Muscle of leg (tissue), 11 donors: Measurements from ENCODE around the gene HNRNPF. TPM values are rescaled to one million over a fixed set of nuclear protein-coding genes. Genes with fewer than 3 reads are reported as not detected.
"Not testable (repeated sequence)": the region's sequence is repeated elsewhere in the genome, so short reads cannot be mapped to it uniquely, and the experiment has no call there.

Experiments used
- DNase-seq: peaks from one replicate; pipeline ENCODE4 v3.0.0; 2013
- H3K27ac ChIP-seq: one replicate; pipeline ENCODE4 v1.5.1; 2013; ENCODE audit warnings: mild to moderate bottlenecking, low read length, control low read depth
- H3K27me3 ChIP-seq: one replicate; pipeline ENCODE4 v1.6.1; 2013; ENCODE audit warnings: low read length; ENCODE audit not compliant: control insufficient read depth, insufficient read depth
- H3K36me3 ChIP-seq: one replicate; pipeline ENCODE4 v1.6.1; 2013; ENCODE audit warnings: low read length; ENCODE audit not compliant: control insufficient read depth, insufficient read depth
- H3K4me1 ChIP-seq: one replicate; pipeline ENCODE4 v1.6.1; 2013; ENCODE audit warnings: low read length; ENCODE audit not compliant: control insufficient read depth, insufficient read depth
- H3K4me3 ChIP-seq: one replicate; pipeline ENCODE4 v1.5.1; 2013; ENCODE audit warnings: low read length, control low read depth
- H3K9me3 ChIP-seq: replicated peaks from 2 replicates; pipeline ENCODE4 v1.6.1; 2013; ENCODE audit warnings: low read depth, low read length; ENCODE audit not compliant: control insufficient read depth
- WGBS: methylation state at CpG from one replicate; pipeline ENCODE4 v1.1.5; 2013; ENCODE audit warnings: missing lambda C conversion rate; ENCODE audit not compliant: insufficient coverage; 5-methylcytosine and 5-hydroxymethylcytosine counted together
- polyA plus RNA-seq, 8 donors: library from polyadenylated mRNA; unstranded; fragments of 120-200 nt; gene quantifications; one replicate each; pipeline versions ENCODE4 v1.2.1 to v1.2.3, GENCODE V29; 2013; ENCODE audit warnings: inconsistent platforms in 1 of 8, low replicate concordance in 1 of 8; ENCODE audit not compliant: insufficient read length in 8 of 8, insufficient read depth in 1 of 8
- total RNA-seq: library from RNA; stranded (reverse); fragments of 120-200 nt; gene quantifications from one replicate; pipeline ENCODE4 v1.2.4, GENCODE V29; 2013

Gene HNRNPF
- total and polyA plus RNA-seq, 9 donors: 100 to 151 (median 114) TPM

GRCh38 chr10:43426476-43426875 is 17.5 kb upstream of the HNRNPF start:
- WGBS: 100% methylated on average over 3 of the region's 12 CpGs
- DNase-seq: not testable (repeated sequence)

DNA sequence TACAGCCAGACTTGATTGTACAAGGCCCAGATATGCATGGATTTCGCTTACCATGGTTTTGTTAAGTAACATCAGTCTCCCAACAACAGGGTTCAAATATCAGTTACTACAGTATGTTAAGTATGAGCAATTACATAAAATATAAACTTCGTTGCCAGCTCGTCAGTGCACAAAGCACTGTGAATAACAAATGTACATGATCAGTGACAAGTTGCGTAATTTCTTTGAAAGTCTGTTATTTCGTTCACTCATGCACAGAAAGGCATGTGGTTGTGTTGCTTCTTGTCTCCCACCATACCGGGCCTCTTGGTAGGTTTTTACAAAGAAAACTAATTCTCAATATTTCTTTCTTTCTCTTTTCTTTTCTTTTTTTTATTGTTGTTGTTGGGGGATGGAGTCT is 15.4 kb upstream of the HNRNPF start:
- Histone ChIP-seq H3K9me3 (no peaks in the 10 kb centered on the region), H3K4me1 (peaks cover 15% of the 10 kb centered on the region), H3K27me3 (no peaks in the 10 kb centered on the region), H3K27ac (no peak overlapping the region), H3K36me3 (no peaks in the 10 kb centered on the region), H3K4me3 (no peak overlapping the region)
- WGBS: 100% methylated on average over 3 of the region's 6 CpGs
- DNase-seq: no peak

More at GRCh38 chr10:43426476-43426875, 17.5 kb upstream of the HNRNPF start:
- H3K27me3 ChIP-seq, H3K9me3 ChIP-seq, H3K36me3 ChIP-seq, H3K4me1 ChIP-seq, H3K27ac ChIP-seq, H3K4me3 ChIP-seq: not testable (repeated sequence)

DNA sequence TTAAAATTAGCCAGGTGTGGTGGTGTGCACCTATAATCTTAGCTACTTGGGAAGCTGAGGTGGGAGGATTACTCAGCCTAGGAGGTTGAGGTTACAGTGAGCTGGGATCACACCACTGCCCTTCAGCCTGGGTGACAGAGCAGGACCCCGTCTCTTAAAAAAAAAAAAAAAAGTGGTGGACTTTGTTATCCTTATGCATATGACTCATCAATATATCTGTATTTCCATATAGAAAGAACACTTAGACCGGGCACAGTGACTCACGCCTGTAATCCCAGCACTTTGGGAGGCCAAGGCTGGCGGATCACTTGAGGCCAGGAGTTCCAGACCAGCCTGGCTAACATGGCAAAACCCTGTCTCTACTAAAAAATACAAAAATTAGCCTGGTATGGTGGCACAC is 13.0 kb upstream of the HNRNPF start:
- not testable (repeated sequence) for H3K4me3 ChIP-seq, DNase-seq, H3K27ac ChIP-seq, H3K27me3 ChIP-seq, H3K9me3 ChIP-seq, H3K36me3 ChIP-seq
- 90% methylated on average over 2 of the region's 4 CpGs for WGBS
- peaks cover 15% of the 10 kb centered on the region for H3K4me1 ChIP-seq

DNA sequence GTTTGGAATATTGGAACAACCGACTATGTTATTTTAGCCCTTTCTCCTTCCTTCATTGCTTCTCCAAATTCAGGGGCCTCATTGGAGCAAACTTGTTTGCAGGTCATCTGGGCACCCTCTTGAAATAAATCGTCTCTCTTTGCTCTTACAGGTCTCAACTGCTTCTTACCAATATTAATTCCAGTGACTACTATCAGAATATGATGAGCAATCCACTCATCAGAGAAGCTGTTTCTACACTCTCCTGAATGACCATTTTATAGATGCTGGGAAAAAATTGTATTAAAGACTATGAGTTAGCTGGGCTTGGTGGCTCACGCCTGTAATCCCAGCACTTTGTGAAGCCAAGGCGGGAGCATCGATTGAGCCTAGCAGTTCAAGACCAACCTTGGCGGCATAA is 12.5 kb upstream of the HNRNPF start:
- H3K4me1 ChIP-seq: peaks cover 15% of the 10 kb centered on the region
- WGBS: 88% methylated on average over 4 of the region's 6 CpGs

GRCh38 chr10:43421201-43421507 is 12.2 kb upstream of the HNRNPF start:
- Histone ChIP-seq H3K9me3 (no peaks in the 10 kb centered on the region), H3K4me3 (peak overlapping the region; percentile 69), H3K4me1 (peaks cover 15% of the 10 kb centered on the region), H3K36me3 (no peaks in the 10 kb centered on the region), H3K27ac (peak overlapping the region; percentile 98), H3K27me3 (no peaks in the 10 kb centered on the region)
- WGBS: no CpG with 5 or more reads among the region's 4 CpGs
- DNase-seq: no peak

More for the DNA sequence above, 12.5 kb upstream of the HNRNPF start:
- no peaks in the 10 kb centered on the region for H3K27me3 ChIP-seq
- no peaks in the 10 kb centered on the region for H3K36me3 ChIP-seq
- H3K27ac ChIP-seq: peak overlapping the region; percentile 98
- H3K9me3 ChIP-seq: no peaks in the 10 kb centered on the region
- DNase-seq: peak; percentile 16
- no peak overlapping the region for H3K4me3 ChIP-seq

- peak overlapping the region; percentile 69 for H3K4me3 ChIP-seq
- peaks cover 15% of the 10 kb centered on the region for H3K4me1 ChIP-seq
- under 1% methylated on average over 61 of the region's 63 CpGs for WGBS
- H3K27me3 ChIP-seq: no peaks in the 10 kb centered on the region
- H3K36me3 ChIP-seq: no peaks in the 10 kb centered on the region
- DNase-seq: peak; percentile 94
- H3K9me3 ChIP-seq: no peaks in the 10 kb centered on the region
- H3K27ac ChIP-seq: peak overlapping the region; percentile 98
Observed at GRCh38 chr10:43420369-43421200, 11.6 kb upstream of the HNRNPF start.

DNA sequence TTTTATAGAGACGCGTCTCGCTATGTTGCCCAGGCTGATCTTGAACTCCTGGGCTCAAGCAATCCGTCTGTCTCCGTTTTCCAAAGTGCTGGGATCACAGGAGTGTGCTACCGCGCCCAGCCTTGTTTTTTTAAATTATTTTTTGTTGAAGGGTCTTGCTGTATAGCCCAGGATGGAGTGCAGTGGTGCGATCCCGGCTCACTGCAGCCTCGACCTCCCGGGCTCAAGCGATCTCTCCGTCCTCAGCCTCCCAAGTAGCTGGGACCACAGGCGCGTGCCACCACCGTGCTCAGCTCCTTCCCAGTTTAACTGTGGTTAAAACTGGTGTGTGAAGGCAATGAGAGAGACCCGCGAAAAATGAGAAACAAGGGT is 11.0 kb upstream of the HNRNPF start:
- Histone ChIP-seq H3K4me3 (peak overlapping the region; percentile 69), H3K36me3 (no peaks in the 10 kb centered on the region), H3K27ac (peak overlapping the region; percentile 98), H3K4me1 (peaks cover 15% of the 10 kb centered on the region), H3K9me3 (no peaks in the 10 kb centered on the region), H3K27me3 (no peaks in the 10 kb centered on the region)
- no peak for DNase-seq
- WGBS: 55% methylated on average over 13 of the region's 18 CpGs

GRCh38 chr10:43417950-43418768 is 9.2 kb upstream of the HNRNPF start:
- Histone ChIP-seq H3K9me3 (no peaks in the 10 kb centered on the region), H3K4me1 (peaks cover 15% of the 10 kb centered on the region), H3K27ac (peak overlapping the region; percentile 16), H3K36me3 (no peaks in the 10 kb centered on the region), H3K4me3 (no peak overlapping the region), H3K27me3 (no peaks in the 10 kb centered on the region)
- peak; percentile 41 for DNase-seq
- WGBS: 20% methylated on average over 4 of the region's 14 CpGs

- 94% methylated on average over 5 of the region's 10 CpGs for WGBS
- Histone ChIP-seq H3K27ac (no peak overlapping the region), H3K9me3 (no peaks in the 10 kb centered on the region), H3K4me3 (no peak overlapping the region), H3K27me3 (no peaks in the 10 kb centered on the region), H3K4me1 (peaks cover 5% of the 10 kb centered on the region), H3K36me3 (no peaks in the 10 kb centered on the region)
- DNase-seq: no peak
Observed at GRCh38 chr10:43415544-43415943, 6.6 kb upstream of the HNRNPF start.

DNA sequence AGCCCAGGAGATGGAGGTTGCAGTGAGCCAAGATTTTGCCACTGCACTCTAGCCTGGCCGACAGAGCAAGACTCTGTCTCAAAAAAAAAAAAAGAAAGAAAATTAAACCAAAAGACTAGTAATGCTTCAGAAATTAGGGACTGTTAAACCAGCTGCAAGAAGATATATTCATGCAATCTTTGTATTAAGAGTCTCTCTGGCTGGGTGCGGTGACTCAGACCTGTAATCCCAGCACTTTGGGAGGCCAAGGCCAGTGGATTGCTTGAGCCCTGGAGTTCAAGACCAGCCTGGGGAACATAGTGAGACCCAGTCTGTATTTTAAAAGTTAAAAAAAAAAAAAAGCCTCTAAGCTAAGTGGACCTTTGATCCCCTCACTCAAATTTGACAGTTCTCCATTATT is 2.5 kb upstream of the HNRNPF start:
- 100% methylated on average over 1 of the region's 2 CpGs for WGBS
- H3K27ac ChIP-seq: no peak overlapping the region
- no peaks in the 10 kb centered on the region for H3K36me3 ChIP-seq
- H3K4me3 ChIP-seq: no peak overlapping the region
- H3K27me3 ChIP-seq: no peaks in the 10 kb centered on the region
- no peaks in the 10 kb centered on the region for H3K9me3 ChIP-seq
- no peak for DNase-seq
- H3K4me1 ChIP-seq: peaks cover 16% of the 10 kb centered on the region
